Measurements from ENCODE around the gene KY. TPM values are rescaled to one million over a fixed set of nuclear protein-coding genes. Genes with fewer than 3 reads are reported as not detected.

KY gene
- total and polyA plus RNA-seq, 2 of the 13 experiments (the other 11 are each of a cell fraction or from before 2014, with no cell fraction given), result not detected

DNA sequence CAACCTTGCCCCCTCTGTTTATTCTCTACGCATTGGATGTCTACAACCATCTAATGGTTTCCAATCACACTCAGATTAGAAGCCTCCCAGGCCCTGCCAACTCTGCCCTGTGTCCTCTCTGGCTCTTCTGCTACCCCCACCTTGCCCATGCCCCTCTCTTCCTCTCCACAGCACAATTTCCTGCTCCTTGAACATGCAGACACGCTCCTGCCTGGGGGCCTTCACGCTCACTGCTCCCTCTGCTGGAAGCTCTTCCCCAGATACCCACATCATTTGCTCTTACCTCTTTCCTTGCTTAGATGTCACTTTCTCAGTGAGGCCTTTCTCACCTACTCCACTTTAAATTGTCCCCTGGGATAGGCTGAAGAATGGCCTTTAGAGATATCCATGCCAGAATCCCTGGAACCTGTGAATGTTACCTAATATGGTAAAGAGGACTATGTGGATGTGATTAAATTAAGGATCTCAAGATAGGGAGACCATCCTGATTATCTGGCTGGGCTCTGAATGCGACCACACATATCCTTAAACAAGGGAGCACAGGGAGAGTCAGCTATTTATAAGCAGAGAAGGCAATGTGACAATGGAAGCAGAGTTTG lies 9.9 kb downstream of the KY start (continued):
- TF ChIP-seq ZNF615 (CRISPR knock-in tag; IDR thresholded peaks at IDR 0.05; ENCODE audit: borderline replicate concordance) (no peak), GATA4 (IDR thresholded peaks at IDR 0.05; ENCODE audit: borderline replicate concordance, low read depth) (no peak), GPBP1L1 (CRISPR knock-in tag; IDR thresholded peaks at IDR 0.05) (no peak), ZIK1 (CRISPR knock-in tag; IDR thresholded peaks at IDR 0.05; ENCODE audit: borderline replicate concordance, low read depth) (no peak), SMC3 (IDR thresholded peaks at IDR 0.05; ENCODE audit: low read length) (peak; percentile 51; the same call in 1 of the 2 replicates), KLF13 (CRISPR knock-in tag; IDR thresholded peaks at IDR 0.05) (no peak)
- TF ChIP-seq, protein P1, sequence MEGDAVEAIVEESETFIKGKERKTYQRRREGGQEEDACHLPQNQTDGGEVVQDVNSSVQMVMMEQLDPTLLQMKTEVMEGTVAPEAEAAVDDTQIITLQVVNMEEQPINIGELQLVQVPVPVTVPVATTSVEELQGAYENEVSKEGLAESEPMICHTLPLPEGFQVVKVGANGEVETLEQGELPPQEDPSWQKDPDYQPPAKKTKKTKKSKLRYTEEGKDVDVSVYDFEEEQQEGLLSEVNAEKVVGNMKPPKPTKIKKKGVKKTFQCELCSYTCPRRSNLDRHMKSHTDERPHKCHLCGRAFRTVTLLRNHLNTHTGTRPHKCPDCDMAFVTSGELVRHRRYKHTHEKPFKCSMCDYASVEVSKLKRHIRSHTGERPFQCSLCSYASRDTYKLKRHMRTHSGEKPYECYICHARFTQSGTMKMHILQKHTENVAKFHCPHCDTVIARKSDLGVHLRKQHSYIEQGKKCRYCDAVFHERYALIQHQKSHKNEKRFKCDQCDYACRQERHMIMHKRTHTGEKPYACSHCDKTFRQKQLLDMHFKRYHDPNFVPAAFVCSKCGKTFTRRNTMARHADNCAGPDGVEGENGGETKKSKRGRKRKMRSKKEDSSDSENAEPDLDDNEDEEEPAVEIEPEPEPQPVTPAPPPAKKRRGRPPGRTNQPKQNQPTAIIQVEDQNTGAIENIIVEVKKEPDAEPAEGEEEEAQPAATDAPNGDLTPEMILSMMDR (CRISPR knock-in tag; IDR thresholded peaks at IDR 0.05), result peak; percentile 57

DNA sequence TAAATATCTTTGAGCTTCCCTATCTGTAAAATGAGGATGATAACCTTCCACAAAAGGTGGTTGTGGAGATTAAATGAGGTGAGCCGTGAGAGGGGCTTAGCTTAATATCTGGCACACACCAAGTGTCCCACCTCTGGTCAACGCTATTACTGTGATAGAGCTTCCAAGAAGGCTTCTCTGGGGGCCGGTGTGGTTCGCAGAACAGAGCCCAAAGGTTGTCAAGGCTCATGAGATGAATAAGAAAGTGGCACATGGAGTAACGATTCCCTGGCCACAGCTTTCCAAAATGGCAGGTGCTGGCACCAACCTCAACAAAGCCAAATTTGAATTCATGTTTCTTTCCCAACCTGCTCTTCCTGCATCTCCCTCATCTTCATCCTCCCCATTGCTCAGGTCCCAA lies 10.4 kb downstream of the KY start:
- ChIA-PET CTCF (ENCODE audit: low intra/inter-chr PET ratio, low total read pairs) (interaction anchor here (1.5 kb wide), 1 partner anchor 39 kb away, joined by 14 read pairs; no protein-coding TSS in a partner anchor), POLR2A (no interaction called here)
- in situ Hi-C loops (cut with HindIII; ENCODE audit: extremely low pct_ligation_motif_present, low pct_unique_long_range_greater_than_20kb) (loop anchor here (5.0 kb wide), 1 partner anchor 38 kb away; no protein-coding TSS in a partner anchor), intact Hi-C loops (cut with micrococcal nuclease; ENCODE audit: unreplicated experiment) (loop anchor here (2.0 kb wide), 1 partner anchor 332 kb away; no protein-coding TSS in a partner anchor)
- BruUV-seq (replicated peaks), result no TSS peak
- no peak overlapping the region for H2AFZ ChIP-seq (ENCODE audit: low read length)
- no peak overlapping the region for H3K9ac ChIP-seq (ENCODE audit: insufficient read depth, low read depth, low read length)
- no peak for ATAC-seq
- no peaks in the 10 kb centered on the region for H3K79me2 ChIP-seq (ENCODE audit: insufficient read depth, low read length)
- TF ChIP-seq, protein P2, sequence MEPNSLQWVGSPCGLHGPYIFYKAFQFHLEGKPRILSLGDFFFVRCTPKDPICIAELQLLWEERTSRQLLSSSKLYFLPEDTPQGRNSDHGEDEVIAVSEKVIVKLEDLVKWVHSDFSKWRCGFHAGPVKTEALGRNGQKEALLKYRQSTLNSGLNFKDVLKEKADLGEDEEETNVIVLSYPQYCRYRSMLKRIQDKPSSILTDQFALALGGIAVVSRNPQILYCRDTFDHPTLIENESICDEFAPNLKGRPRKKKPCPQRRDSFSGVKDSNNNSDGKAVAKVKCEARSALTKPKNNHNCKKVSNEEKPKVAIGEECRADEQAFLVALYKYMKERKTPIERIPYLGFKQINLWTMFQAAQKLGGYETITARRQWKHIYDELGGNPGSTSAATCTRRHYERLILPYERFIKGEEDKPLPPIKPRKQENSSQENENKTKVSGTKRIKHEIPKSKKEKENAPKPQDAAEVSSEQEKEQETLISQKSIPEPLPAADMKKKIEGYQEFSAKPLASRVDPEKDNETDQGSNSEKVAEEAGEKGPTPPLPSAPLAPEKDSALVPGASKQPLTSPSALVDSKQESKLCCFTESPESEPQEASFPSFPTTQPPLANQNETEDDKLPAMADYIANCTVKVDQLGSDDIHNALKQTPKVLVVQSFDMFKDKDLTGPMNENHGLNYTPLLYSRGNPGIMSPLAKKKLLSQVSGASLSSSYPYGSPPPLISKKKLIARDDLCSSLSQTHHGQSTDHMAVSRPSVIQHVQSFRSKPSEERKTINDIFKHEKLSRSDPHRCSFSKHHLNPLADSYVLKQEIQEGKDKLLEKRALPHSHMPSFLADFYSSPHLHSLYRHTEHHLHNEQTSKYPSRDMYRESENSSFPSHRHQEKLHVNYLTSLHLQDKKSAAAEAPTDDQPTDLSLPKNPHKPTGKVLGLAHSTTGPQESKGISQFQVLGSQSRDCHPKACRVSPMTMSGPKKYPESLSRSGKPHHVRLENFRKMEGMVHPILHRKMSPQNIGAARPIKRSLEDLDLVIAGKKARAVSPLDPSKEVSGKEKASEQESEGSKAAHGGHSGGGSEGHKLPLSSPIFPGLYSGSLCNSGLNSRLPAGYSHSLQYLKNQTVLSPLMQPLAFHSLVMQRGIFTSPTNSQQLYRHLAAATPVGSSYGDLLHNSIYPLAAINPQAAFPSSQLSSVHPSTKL (CRISPR knock-in tag; IDR thresholded peaks at IDR 0.05), result no peak
- TF ChIP-seq CBX1 (IDR thresholded peaks at IDR 0.05; ENCODE audit: low read depth) (no peak), REL (CRISPR knock-in tag; conservative IDR thresholded peaks at IDR 0.05) (no peak), PHF20 (CRISPR knock-in tag; IDR thresholded peaks at IDR 0.05) (no peak), FOXA3 (CRISPR knock-in tag; IDR thresholded peaks at IDR 0.05) (no peak), U2AF2 (IDR thresholded peaks at IDR 0.05; ENCODE audit: low read depth, low read length) (no peak), SP140L (CRISPR knock-in tag; IDR thresholded peaks at IDR 0.05; ENCODE audit: borderline replicate concordance) (no peak)
- H3K4me3 ChIP-seq (replicated peaks in 1 of 3; ENCODE audit: insufficient read depth in 1 of 3, low read depth in 2 of 3, low read length in 3 of 3), result no peak overlapping the region
- 46% methylated on average over 5 of the region's 5 CpGs for WGBS (ENCODE audit: low lambda C conversion rate)
- H3K9me3 ChIP-seq (ENCODE audit: low read length), result no peaks in the 10 kb centered on the region
- FAIRE-seq, result no peak
- H3K4me2 ChIP-seq (ENCODE audit: low read depth, low read length), result no peak overlapping the region
- peaks cover 0 to 2% of the 10 kb centered on the region in 2 experiments; a peak in 2 of 5 replicates for H3K27me3 ChIP-seq (ENCODE audit: control insufficient read depth in 1 of 2, insufficient read depth in 2 of 2, low read length in 2 of 2)
- no peak for DNase-seq (ENCODE audit: low spot score)
- no peaks in the 10 kb centered on the region; the same call in 1 of the 2 replicates for H4K20me1 ChIP-seq (ENCODE audit: insufficient read depth, low read length)
- peaks cover 8% of the 10 kb centered on the region for H3K4me1 ChIP-seq (ENCODE audit: insufficient read depth, low read length)
- no peaks in the 10 kb centered on the region for H3K36me3 ChIP-seq (replicated peaks in 1 of 2; ENCODE audit: control insufficient read depth in 1 of 2, insufficient read depth in 2 of 2, low read length in 2 of 2)
- H3K27ac ChIP-seq (ENCODE audit: extremely low read length, insufficient read depth, low read length), result no peak overlapping the region
